GM21576 (cell line): Measurements from ENCODE around the gene FBXL15.
"Not testable (repeated sequence)": the region's sequence is repeated elsewhere in the genome, so short reads cannot be mapped to it uniquely, and the experiment has no call there.

Source experiments
- ATAC-seq: cut with Tn5 transposase; IDR thresholded peaks from one replicate; pipeline ENCODE4 v1.9.1; 2021; ENCODE audit warnings: mild to moderate bottlenecking, moderate library complexity; ENCODE audit not compliant: unreplicated experiment

FBXL15 gene

DNA sequence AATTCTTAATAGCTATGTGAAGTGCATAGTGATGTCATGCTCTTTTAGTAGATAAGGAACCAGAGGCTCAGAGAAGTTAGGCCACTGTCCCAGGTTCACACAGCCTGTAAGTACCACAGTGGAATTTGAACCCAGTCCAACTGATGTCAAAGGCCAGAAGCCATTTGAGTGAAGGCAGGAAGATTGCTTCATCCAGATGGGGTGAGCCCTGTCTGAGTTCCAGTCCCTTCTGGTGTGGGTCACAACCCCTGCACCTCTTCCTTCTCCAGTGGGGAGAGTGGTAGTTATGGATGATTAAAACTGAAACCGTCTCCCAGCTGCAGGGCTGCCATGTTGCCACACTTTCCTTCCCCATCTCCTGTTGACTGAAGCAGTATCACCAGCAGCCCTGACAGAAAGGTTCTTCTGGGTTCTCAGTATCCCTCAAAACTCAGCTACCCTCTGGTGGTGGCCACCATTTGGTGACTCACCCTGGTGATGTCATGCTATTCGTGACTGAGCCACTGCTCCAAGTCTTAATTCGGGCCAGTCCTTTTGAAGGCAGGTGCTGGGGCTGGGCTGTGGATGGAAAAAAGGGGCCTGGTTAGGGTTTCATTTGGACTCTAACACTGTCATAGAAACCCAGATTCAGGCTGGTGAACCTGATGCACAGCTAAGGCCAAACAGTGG lies 32.2 kb downstream of the FBXL15 start:
- ATAC-seq: no peak

DNA sequence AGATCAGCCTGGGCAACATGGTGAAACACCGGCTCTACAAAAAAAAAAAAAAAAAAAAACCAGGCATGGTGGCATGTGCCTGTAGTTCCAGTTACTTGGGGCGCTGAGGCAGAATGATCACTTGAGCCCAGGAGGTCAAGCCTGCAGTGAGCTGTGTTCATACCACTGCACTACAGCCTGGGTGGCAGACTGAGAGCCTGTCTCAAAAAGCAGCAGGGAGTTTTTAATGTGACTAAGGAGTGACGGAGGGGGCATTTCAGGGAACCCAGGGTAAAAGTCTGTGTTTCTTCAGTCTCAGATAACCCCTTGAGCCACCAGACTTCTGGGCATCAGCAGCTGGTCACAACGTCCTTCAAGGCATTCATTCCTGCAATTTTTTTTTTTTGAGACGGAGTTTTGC lies 32.9 kb downstream of the FBXL15 start:
- ATAC-seq: no peak

DNA sequence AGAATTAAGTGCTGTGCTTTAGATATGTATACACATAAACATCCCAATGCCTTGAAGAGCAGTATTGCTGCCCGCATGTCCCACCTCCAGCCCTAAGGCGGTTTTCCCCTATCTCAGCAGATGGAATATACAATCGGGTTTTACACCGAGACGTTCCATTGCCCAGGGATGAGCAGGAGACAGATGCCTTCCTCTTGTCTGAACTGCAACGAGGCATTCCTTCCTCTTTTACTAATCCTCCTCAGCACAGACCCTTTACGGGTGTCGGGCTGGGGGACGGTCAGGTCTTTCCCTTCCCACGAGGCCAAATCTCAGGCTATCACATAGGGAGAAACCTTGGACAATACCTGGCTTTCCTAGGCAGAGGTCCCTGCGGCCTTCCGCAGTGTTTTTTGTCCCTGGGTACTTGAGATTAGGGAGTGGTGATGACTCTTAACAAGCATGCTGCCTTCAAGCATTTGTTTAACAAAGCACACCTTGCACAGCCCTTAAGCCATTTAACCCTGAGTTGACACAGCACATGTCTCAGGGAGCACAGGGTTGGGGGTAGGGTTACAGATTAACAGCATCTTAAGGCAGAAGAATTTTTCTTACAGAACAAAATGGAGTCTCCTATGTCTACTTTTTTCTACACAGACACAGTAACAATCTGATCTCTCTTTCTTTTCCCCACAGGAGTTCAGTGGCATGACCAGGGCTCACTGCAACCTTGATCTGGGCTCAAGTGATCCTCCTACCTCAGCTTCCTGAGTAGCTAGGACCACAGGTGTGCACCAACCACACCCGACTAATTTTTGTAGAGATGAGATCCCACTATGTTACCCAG lies 34.2 kb downstream of the FBXL15 start:
- not testable (repeated sequence) for ATAC-seq

DNA sequence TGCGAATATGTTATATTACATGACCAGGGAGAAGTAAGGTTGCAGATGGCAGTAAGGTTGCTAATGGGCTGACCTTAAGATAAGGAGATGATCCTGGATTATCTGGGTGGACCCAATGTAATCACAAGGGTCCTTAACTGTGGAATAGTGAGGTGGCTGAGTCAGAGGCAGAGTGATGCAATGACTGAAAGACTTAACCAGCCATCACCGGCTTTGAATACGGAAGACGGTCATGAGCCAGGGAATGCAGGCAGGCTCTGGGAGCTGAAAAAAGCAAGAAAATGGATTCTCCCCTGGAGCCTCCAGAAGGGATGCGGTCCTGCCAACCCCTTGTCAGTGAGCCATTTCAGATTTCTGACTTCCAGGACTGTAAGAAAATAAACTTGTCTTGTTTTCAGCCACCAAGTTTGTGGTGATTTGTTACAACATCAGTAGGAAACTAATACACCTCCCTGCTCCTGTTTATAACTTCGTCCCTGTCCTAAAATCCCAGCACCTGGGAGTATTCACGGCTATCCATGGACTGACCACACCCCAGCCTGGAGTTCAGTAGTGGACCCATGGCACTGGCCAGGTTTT lies 35.3 kb downstream of the FBXL15 start:
- no peak for ATAC-seq

GRCh38 chr10:102457591-102458150 lies 37.0 kb downstream of the FBXL15 start:
- ATAC-seq: no peak

DNA sequence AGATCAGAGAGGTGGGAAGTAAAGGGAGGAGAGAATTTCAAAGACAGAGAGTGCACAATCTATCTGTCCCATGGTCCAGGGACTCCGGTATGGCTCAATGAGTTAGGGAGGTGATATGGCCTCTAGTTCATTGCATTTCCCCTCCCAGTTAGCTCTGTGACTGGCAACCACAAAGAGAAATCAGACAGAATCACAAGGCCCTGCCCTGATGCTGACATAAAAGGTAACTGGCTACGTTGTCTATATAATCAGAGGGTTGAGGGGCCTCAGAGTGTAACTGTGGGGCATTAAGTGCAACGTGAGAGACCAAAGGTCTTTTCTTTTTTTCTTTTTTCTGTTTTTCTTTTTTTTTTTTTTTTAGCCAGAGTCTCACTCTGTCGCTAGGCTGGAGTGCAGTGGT lies 38.0 kb downstream of the FBXL15 start:
- no peak for ATAC-seq

- peak; percentile 26 for ATAC-seq
Measured at GRCh38 chr10:102460836-102461186, 40.2 kb downstream of the FBXL15 start.

GRCh38 chr10:102461187-102462054 lies 40.8 kb downstream of the FBXL15 start:
- peak; percentile 79 for ATAC-seq

DNA sequence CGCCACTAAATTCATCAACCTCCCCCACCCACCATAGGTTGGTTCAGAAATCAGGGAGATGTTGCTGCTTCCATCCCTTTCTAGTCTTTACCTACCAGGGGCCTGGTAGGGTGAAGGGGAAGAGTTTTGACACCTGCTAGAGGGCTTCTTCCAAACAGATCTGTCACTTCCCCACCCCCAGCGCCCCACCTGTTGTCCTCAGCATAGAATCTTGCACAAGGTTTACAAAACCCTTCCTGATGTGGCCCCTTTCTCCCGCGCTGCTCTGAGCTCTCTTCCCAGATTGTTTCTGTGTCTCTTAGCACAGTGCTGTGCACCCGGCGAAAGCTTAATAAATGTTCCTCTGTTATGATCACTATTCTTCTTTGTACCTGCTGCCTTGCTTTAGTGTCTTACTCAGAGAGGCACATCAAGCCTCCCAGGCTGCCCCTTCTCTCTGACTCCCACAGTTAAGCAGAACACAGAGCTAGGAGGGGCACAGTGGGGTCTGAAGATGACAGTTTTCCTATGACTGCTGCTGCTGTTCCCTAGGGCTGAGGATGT lies 41.9 kb downstream of the FBXL15 start:
- ATAC-seq: no peak

DNA sequence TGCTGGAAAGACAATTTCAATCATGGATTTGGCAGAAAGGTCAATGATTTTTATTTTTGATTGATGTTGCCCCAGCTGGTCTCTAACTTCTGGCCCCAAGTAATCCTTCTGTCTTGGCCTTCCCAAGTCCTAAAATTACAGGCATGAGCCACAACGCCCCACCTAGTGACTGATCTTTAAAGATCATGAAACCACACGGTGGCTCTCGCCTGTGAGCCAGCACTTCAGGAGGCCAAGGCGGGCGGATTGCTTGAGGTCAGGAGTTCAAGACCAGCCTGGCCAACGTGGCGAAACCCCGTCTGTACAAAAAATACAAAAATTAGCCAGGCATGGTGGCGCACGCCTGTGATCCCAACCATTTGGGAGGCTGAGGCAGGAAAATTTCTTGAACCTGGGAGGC lies 43.3 kb downstream of the FBXL15 start:
- no peak for ATAC-seq

GRCh38 chr10:102465466-102465865 lies 44.8 kb downstream of the FBXL15 start:
- no peak for ATAC-seq

- ATAC-seq: no peak
Measured at GRCh38 chr10:102467318-102467717, 46.7 kb downstream of the FBXL15 start.

DNA sequence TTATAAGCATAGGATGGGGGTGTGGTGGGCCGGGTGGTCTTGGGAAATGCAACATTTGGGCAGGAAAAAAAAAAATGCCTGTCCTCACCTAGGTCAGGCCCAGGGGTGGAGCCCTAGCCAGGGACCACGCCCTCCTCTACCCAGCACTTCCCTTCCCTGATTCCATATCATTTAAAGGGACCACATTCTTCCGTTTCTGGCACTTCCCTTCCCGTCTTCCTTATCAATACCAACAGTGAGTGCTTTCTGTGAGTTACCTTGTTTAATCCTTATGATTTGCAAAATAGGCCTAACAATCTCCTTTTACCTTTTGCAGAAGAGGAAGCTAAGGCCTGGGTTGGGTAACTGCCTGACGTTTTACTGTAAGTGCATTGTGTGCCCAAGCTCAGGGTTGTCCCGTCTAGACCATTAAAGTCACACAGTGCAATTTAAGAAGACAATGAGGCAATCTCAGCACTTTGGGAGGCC lies 47.4 kb downstream of the FBXL15 start:
- ATAC-seq: no peak

DNA sequence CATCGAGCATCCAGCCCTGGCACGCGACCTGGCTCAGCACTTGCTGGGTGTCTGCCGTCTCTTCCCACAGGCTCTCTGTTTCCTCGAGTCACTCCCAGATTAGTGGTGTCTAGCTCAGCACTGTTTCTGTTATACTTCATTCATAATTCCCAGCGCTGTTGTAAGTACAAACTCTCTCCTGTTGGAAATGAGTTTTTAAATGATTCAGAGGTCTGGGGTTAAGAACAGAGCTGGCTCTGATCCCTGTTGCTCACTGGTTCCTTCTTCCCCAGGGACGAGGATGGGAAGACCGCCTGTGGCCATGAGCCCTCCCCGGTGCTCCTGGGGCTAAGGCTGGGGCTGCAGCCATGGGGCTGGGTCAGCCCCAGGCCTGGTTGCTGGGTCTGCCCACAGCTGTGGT lies 48.0 kb downstream of the FBXL15 start:
- ATAC-seq: no peak

DNA sequence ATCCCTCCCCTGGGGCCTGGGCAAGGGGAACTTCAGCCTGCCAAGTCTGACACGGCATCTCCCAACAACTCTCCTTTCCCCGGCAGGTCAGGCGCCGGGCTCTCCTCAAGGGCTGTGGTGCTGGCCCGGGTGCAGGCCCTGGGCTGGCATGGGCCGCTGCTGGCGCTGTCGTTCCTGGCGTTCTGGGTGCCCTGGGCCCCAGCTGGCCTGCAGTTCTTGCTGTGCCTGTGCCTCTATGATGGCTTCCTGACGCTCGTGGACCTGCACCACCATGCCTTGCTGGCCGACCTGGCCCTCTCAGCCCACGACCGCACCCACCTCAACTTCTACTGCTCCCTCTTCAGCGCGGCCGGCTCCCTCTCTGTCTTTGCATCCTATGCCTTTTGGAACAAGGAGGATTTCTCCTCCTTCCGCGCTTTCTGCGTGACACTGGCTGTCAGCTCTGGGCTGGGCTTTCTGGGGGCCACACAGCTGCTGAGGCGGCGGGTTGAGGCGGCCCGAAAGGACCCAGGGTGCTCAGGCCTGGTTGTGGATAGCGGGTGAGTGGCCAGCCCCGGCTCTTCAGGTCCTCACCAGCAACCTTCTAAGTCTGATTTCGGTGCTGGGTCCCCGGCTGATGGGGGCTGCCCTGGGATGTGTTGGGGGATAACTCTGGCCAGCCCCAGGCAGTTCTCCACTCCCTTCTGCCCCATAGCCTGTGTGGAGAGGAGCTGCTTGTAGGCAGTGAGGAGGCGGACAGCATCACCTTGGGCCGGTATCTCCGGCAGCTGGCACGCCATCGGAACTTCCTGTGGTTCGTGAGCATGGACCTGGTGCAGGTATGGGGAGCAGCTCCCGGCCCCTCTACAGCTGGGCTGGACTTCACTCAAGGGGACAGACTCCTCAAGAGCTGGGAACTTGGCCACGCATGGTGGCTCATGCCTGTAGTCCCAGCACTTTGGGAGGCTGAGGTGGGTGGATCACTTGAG lies 50.2 kb downstream of the FBXL15 start:
- no peak for ATAC-seq
